ENCODE results near the gene FABP1.

- no peak for TF ChIP-seq CTCF (conservative IDR thresholded peaks at IDR 0.05; ENCODE audit: low read depth, low read length)
- TF ChIP-seq RCOR1 (IDR thresholded peaks at IDR 0.05; ENCODE audit: insufficient replicate concordance, low read length) = no peak
- TF ChIP-seq POLR2A (IDR thresholded peaks at IDR 0.05; ENCODE audit: low read depth, low read length) = no peak
- no peak for TF ChIP-seq MAFK (IDR thresholded peaks at IDR 0.05; ENCODE audit: low read depth, low read length)
- no peak for TF ChIP-seq CEBPB (IDR thresholded peaks at IDR 0.05; ENCODE audit: low read depth, low read length)
- no peak for TF ChIP-seq FOS (IDR thresholded peaks at IDR 0.05; ENCODE audit: low read depth, low read length)
- TF ChIP-seq BHLHE40 (IDR thresholded peaks at IDR 0.05; ENCODE audit: low read depth, low read length) = no peak
- no peak for TF ChIP-seq USF2 (IDR thresholded peaks at IDR 0.05; ENCODE audit: low read depth, low read length)
- no peak for TF ChIP-seq RAD21 (IDR thresholded peaks at IDR 0.05; ENCODE audit: low read length)
- TF ChIP-seq ELK1 (IDR thresholded peaks at IDR 0.05; ENCODE audit: borderline replicate concordance, low read depth, low read length) = no peak
Observed at GRCh38 chr2:88159481-88159880, 31.6 kb upstream of the FABP1 start.

All from IMR-90 (cell line).